ENCODE results near the gene CDKAL1. TPM values are rescaled to one million over a fixed set of nuclear protein-coding genes. Genes with fewer than 3 reads are reported as not detected.
"Not testable (repeated sequence)": the region's sequence is repeated elsewhere in the genome, so short reads cannot be mapped to it uniquely, and the experiment has no call there.

The CDKAL1 gene
- total RNA-seq, 1 donor from 2014 or later, result 9.6 TPM

- Mint-ChIP-seq H3K27ac (ENCODE audit: unreplicated experiment) (no peak overlapping the region), H3K4me3 (ENCODE audit: unreplicated experiment) (no peak overlapping the region)
- TF ChIP-seq CTCF (IDR thresholded peaks at IDR 0.05), result no peak
Measured at GRCh38 chr6:21051777-21052176, 517.5 kb downstream of the CDKAL1 start.

GRCh38 chr6:21053612-21054011 is 519.4 kb downstream of the CDKAL1 start:
- peaks cover 14% of the 10 kb centered on the region for H3K9me3 Mint-ChIP-seq (ENCODE audit: low read depth)
- DNase-seq (ENCODE audit: low spot score), result no peak
- no peak overlapping the region for H3K4me3 Mint-ChIP-seq (ENCODE audit: unreplicated experiment)
- H3K27ac Mint-ChIP-seq (ENCODE audit: unreplicated experiment), result no peak overlapping the region
- no peak for TF ChIP-seq CTCF (IDR thresholded peaks at IDR 0.05)
- peaks cover 2% of the 10 kb centered on the region for H3K36me3 Mint-ChIP-seq (ENCODE audit: low read depth)
- H3K27me3 Mint-ChIP-seq (ENCODE audit: low read depth), result no peaks in the 10 kb centered on the region
- H3K4me1 Mint-ChIP-seq (ENCODE audit: low read depth), result peaks cover 11% of the 10 kb centered on the region

More at GRCh38 chr6:21051777-21052176, 517.5 kb downstream of the CDKAL1 start:
- H3K4me1 Mint-ChIP-seq (ENCODE audit: low read depth), result peaks cover 12% of the 10 kb centered on the region
- H3K27me3 Mint-ChIP-seq (ENCODE audit: low read depth), result no peaks in the 10 kb centered on the region
- peaks cover 3% of the 10 kb centered on the region for H3K9me3 Mint-ChIP-seq (ENCODE audit: low read depth)
- DNase-seq (ENCODE audit: low spot score), result no peak
- no peaks in the 10 kb centered on the region for H3K36me3 Mint-ChIP-seq (ENCODE audit: low read depth)

- H3K9me3 Mint-ChIP-seq (ENCODE audit: low read depth), result peaks cover 26% of the 10 kb centered on the region
- not testable (repeated sequence) for H3K27ac Mint-ChIP-seq (ENCODE audit: unreplicated experiment); H3K36me3 Mint-ChIP-seq (ENCODE audit: low read depth); DNase-seq (ENCODE audit: low spot score); H3K4me1 Mint-ChIP-seq (ENCODE audit: low read depth); H3K27me3 Mint-ChIP-seq (ENCODE audit: low read depth); H3K4me3 Mint-ChIP-seq (ENCODE audit: unreplicated experiment)
Measured at GRCh38 chr6:21055480-21055879, 521.2 kb downstream of the CDKAL1 start.

- H3K9me3 Mint-ChIP-seq (ENCODE audit: low read depth), result peaks cover 29% of the 10 kb centered on the region
- DNase-seq (ENCODE audit: low spot score), result no peak
- no peak overlapping the region for H3K27ac Mint-ChIP-seq (ENCODE audit: unreplicated experiment)
- H3K4me1 Mint-ChIP-seq (ENCODE audit: low read depth), result peaks cover 12% of the 10 kb centered on the region
- no peaks in the 10 kb centered on the region for H3K27me3 Mint-ChIP-seq (ENCODE audit: low read depth)
- TF ChIP-seq CTCF (IDR thresholded peaks at IDR 0.05), result no peak
- H3K4me3 Mint-ChIP-seq (ENCODE audit: unreplicated experiment), result no peak overlapping the region
- H3K36me3 Mint-ChIP-seq (ENCODE audit: low read depth), result peaks cover 9% of the 10 kb centered on the region
Measured at GRCh38 chr6:21061892-21062291, 527.6 kb downstream of the CDKAL1 start.

- no peak overlapping the region for H3K4me3 Mint-ChIP-seq (ENCODE audit: unreplicated experiment)
- DNase-seq (ENCODE audit: low spot score), result no peak
Measured at GRCh38 chr6:21064756-21065340, 530.6 kb downstream of the CDKAL1 start.

More at GRCh38 chr6:21064756-21065340, 530.6 kb downstream of the CDKAL1 start:
- no peak for TF ChIP-seq CTCF (IDR thresholded peaks at IDR 0.05)
- Mint-ChIP-seq H3K36me3 (ENCODE audit: low read depth) (peaks cover 4% of the 10 kb centered on the region), H3K27me3 (ENCODE audit: low read depth) (no peaks in the 10 kb centered on the region), H3K4me1 (ENCODE audit: low read depth) (peaks cover 19% of the 10 kb centered on the region), H3K9me3 (ENCODE audit: low read depth) (peaks cover 11% of the 10 kb centered on the region), H3K27ac (ENCODE audit: unreplicated experiment) (peak overlapping the region; percentile 27)
